Gastroesophageal sphincter (tissue), 4 donors: ENCODE data around the gene RAP1GDS1. TPM values are rescaled to one million over a fixed set of nuclear protein-coding genes. Genes with fewer than 3 reads are reported as not detected.
"Not testable (repeated sequence)": the region's sequence is repeated elsewhere in the genome, so short reads cannot be mapped to it uniquely, and the experiment has no call there.

Source experiments
- ATAC-seq: fragments of 150-250 bp; one replicate; pipeline ENCODE4 v1.9.1; 2016; ENCODE audit warnings: mild to moderate bottlenecking, moderate library complexity
- H3K27ac ChIP-seq, 4 donors: fragments of 200-600 bp; sonication (generic) in 3 of 4; 1 replicate in 3 of 4; 2 replicates in 1 of 4; pipeline ENCODE4 v1.5.1; 2016 to 2019
- H3K27me3 ChIP-seq: fragments of 200-600 bp; sonication (generic); one replicate; pipeline ENCODE4 v1.5.1; 2019
- H3K36me3 ChIP-seq, 2 donors: fragments of 200-600 bp; sonication (generic); one replicate each; pipeline ENCODE4 v1.5.1; 2019; ENCODE audit warnings: control low read depth in 1 of 2
- H3K4me1 ChIP-seq, 3 donors: fragments of 200-600 bp; sonication (generic); 1 replicate in 2 of 3; 2 replicates in 1 of 3; pipeline ENCODE4 v1.5.1; 2016 to 2019; ENCODE audit warnings: control low read depth in 2 of 3
- H3K4me3 ChIP-seq, 2 donors: fragments of 200-600 bp; sonication (generic); one replicate each; pipeline ENCODE4 v1.5.1; 2019; ENCODE audit warnings: mild to moderate bottlenecking in 1 of 2, moderate library complexity in 1 of 2
- H3K9me3 ChIP-seq, 3 donors: fragments of 200-600 bp; sonication (generic); one replicate each; pipeline ENCODE4 v1.5.1; 2017 to 2019; ENCODE audit warnings: control low read depth in 2 of 3
- CTCF ChIP-seq, 4 experiments: fragments of 200-600 bp in 2 of 4; fragments of 450-650 bp in 2 of 4; sonication (generic) in 1 of 4; IDR thresholded peaks; one replicate each; pipeline ENCODE4 v1.5.1; 2017 to 2019; ENCODE audit warnings: antibody characterized with exemption in 4 of 4, mild to moderate bottlenecking in 2 of 4, moderate library complexity in 2 of 4
- EP300 ChIP-seq: sonication (generic); formaldehyde crosslinking; IDR thresholded peaks from one replicate; pipeline ENCODE4 v1.6.1; 2017; ENCODE audit warnings: antibody characterized with exemption, mild to moderate bottlenecking
- POLR2A ChIP-seq, 2 donors: fragments of 450-650 bp; IDR thresholded peaks; one replicate each; pipeline ENCODE4 v1.6.1; 2017; ENCODE audit warnings: antibody characterized with exemption in 2 of 2, mild to moderate bottlenecking in 2 of 2, moderate library complexity in 1 of 2
- POLR2AphosphoS5 ChIP-seq: sonication (generic); formaldehyde crosslinking; IDR thresholded peaks from one replicate; pipeline ENCODE4 v1.6.1; 2017; ENCODE audit warnings: antibody characterized with exemption
- WGBS, 2 donors: methylation state at CpG; one replicate each; pipeline ENCODE4 v1.1.5; 2018; ENCODE audit warnings: low coverage in 1 of 2; 5-methylcytosine and 5-hydroxymethylcytosine counted together
- total RNA-seq, 4 donors: library from RNA; depleted of rRNA; stranded (reverse); fragments of >200 nt; gene quantifications; one replicate each; pipeline ENCODE4 v1.1.0, GENCODE V29; 2016

The RAP1GDS1 gene
- total RNA-seq, 4 donors from 2014 or later: 30.9 to 46.1 (median 40.5) TPM

GRCh38 chr4:98327694-98328093 lies 66.5 kb downstream of the RAP1GDS1 start:
- H3K27ac ChIP-seq: no peak overlapping the region
- ATAC-seq: no peak
- WGBS, 2 donors: 93 to 100% methylated on average over 1 of the region's 1 CpG
- peaks cover 0 to 22% (median 0%) of the 10 kb centered on the region in 3 donors for H3K9me3 ChIP-seq
- no peak for TF ChIP-seq EP300
- no peak for TF ChIP-seq CTCF (IDR thresholded peaks at IDR 0.05)
- TF ChIP-seq POLR2AphosphoS5: no peak
- no peak for TF ChIP-seq POLR2A (IDR thresholded peaks at IDR 0.05)
- H3K4me1 ChIP-seq: no peaks in the 10 kb centered on the region
- no peaks in the 10 kb centered on the region for H3K27me3 ChIP-seq
- H3K36me3 ChIP-seq: peaks cover 0 to 6% of the 10 kb centered on the region in 2 donors
- H3K4me3 ChIP-seq: no peak overlapping the region

GRCh38 chr4:98329879-98330640 lies 68.9 kb downstream of the RAP1GDS1 start:
- not testable (repeated sequence) for H3K4me3 ChIP-seq, H3K36me3 ChIP-seq, H3K27me3 ChIP-seq, ATAC-seq, H3K4me1 ChIP-seq, H3K27ac ChIP-seq
- H3K9me3 ChIP-seq: peaks cover 0 to 35% (median 0%) of the 10 kb centered on the region in 3 donors
- WGBS, 2 donors: 67 to 100% methylated on average over 1 to 2 of the region's 31 CpGs

GRCh38 chr4:98332017-98332416 lies 70.8 kb downstream of the RAP1GDS1 start:
- 100% methylated on average over 1 of the region's 1 CpG; no CpG with 5 or more reads in 1 of the 2 donors for WGBS, 2 donors
- H3K36me3 ChIP-seq: peaks cover 0 to 6% of the 10 kb centered on the region in 2 donors
- no peak overlapping the region for H3K4me3 ChIP-seq
- no peaks in the 10 kb centered on the region for H3K4me1 ChIP-seq
- H3K27ac ChIP-seq: no peak overlapping the region
- peaks cover 0 to 35% (median 0%) of the 10 kb centered on the region in 3 donors for H3K9me3 ChIP-seq
- no peak for ATAC-seq
- no peak for TF ChIP-seq EP300
- no peaks in the 10 kb centered on the region for H3K27me3 ChIP-seq

- Histone ChIP-seq H3K4me3 (no peak overlapping the region), H3K36me3 (peaks cover 0 to 6% of the 10 kb centered on the region in 2 donors), H3K27me3 (no peaks in the 10 kb centered on the region), H3K27ac (no peak overlapping the region), H3K4me1 (no peaks in the 10 kb centered on the region), H3K9me3 (peaks cover 0 to 35% (median 0%) of the 10 kb centered on the region in 3 donors)
- no peak for ATAC-seq
- 65 to 79% methylated on average over 5 of the region's 5 CpGs for WGBS, 2 donors
- no peak for TF ChIP-seq POLR2A (IDR thresholded peaks at IDR 0.05)
- no peak for TF ChIP-seq EP300
- no peak for TF ChIP-seq POLR2AphosphoS5
- TF ChIP-seq CTCF (IDR thresholded peaks at IDR 0.05): no peak
Observed at GRCh38 chr4:98334461-98334860, 73.3 kb downstream of the RAP1GDS1 start.

GRCh38 chr4:98338761-98339438 lies 77.7 kb downstream of the RAP1GDS1 start:
- TF ChIP-seq EP300 (no peak), POLR2AphosphoS5 (no peak), POLR2A (IDR thresholded peaks at IDR 0.05) (no peak), CTCF (IDR thresholded peaks at IDR 0.05) (no peak)
- 95 to 100% methylated on average over 1 to 2 of the region's 2 CpGs for WGBS, 2 donors

More at GRCh38 chr4:98338761-98339438, 77.7 kb downstream of the RAP1GDS1 start:
- peaks cover 0 to 9% of the 10 kb centered on the region in 2 donors for H3K36me3 ChIP-seq
- no peaks in the 10 kb centered on the region for H3K27me3 ChIP-seq
- peaks cover 0 to 7% (median 0%) of the 10 kb centered on the region in 3 donors for H3K9me3 ChIP-seq
- no peak overlapping the region for H3K27ac ChIP-seq
- no peaks in the 10 kb centered on the region for H3K4me1 ChIP-seq
- no peak for ATAC-seq
- H3K4me3 ChIP-seq: no peak overlapping the region
